Measurements from ENCODE around the gene TCEAL8.

The TCEAL8 gene

GRCh38 chrX:103212749-103213457, 42.1 kb downstream of the TCEAL8 start:
- H3K9ac ChIP-seq (ENCODE audit: low read depth, low read length): no peak overlapping the region
- H3K27me3 ChIP-seq (ENCODE audit: control insufficient read depth, insufficient read depth, low read length): no peaks in the 10 kb centered on the region
- H3K36me3 ChIP-seq (ENCODE audit: control insufficient read depth, insufficient read depth, low read length): peaks cover 2% of the 10 kb centered on the region
- no peak overlapping the region for H3K4me3 ChIP-seq (ENCODE audit: low read depth, low read length)
- peaks cover 8% of the 10 kb centered on the region for H3K4me1 ChIP-seq (ENCODE audit: control insufficient read depth, insufficient read depth, low read length)
- no peaks in the 10 kb centered on the region for H3K9me3 ChIP-seq (ENCODE audit: control insufficient read depth, insufficient read depth, low read length)

GRCh38 chrX:103211012-103211715, 43.8 kb downstream of the TCEAL8 start:
- Histone ChIP-seq H3K9ac (ENCODE audit: low read depth, low read length) (no peak overlapping the region), H3K36me3 (ENCODE audit: control insufficient read depth, insufficient read depth, low read length) (peaks cover 2% of the 10 kb centered on the region), H3K4me3 (ENCODE audit: low read depth, low read length) (no peak overlapping the region), H3K27me3 (ENCODE audit: control insufficient read depth, insufficient read depth, low read length) (peaks cover 3% of the 10 kb centered on the region), H3K9me3 (ENCODE audit: control insufficient read depth, insufficient read depth, low read length) (no peaks in the 10 kb centered on the region), H3K4me1 (ENCODE audit: control insufficient read depth, insufficient read depth, low read length) (peaks cover 5% of the 10 kb centered on the region)

- no peaks in the 10 kb centered on the region for H3K9me3 ChIP-seq (ENCODE audit: control insufficient read depth, insufficient read depth, low read length)
- H3K27me3 ChIP-seq (ENCODE audit: control insufficient read depth, insufficient read depth, low read length): peaks cover 3% of the 10 kb centered on the region
- H3K9ac ChIP-seq (ENCODE audit: low read depth, low read length): no peak overlapping the region
- H3K4me3 ChIP-seq (ENCODE audit: low read depth, low read length): no peak overlapping the region
- H3K4me1 ChIP-seq (ENCODE audit: control insufficient read depth, insufficient read depth, low read length): peaks cover 4% of the 10 kb centered on the region
- H3K36me3 ChIP-seq (ENCODE audit: control insufficient read depth, insufficient read depth, low read length): no peaks in the 10 kb centered on the region
These were observed 44.9 kb downstream of the TCEAL8 start for GRCh38 chrX:103210056-103210455.
